Hypothalamus (tissue), 51 donors: ENCODE data around the gene COX7A2.

ENCODE experiments used
- DNase-seq, 51 donors: peaks; one replicate each; lab custom pipeline; 2025; lab: John Stamatoyannopoulos, UW

Gene COX7A2

GRCh38 chr6:75268988-75269354 lies 25.4 kb upstream of the COX7A2 start:
- no peak for DNase-seq

GRCh38 chr6:75268121-75268987 lies 24.8 kb upstream of the COX7A2 start:
- no peak for DNase-seq

- no peak for DNase-seq
Observed at GRCh38 chr6:75267461-75267860, 23.9 kb upstream of the COX7A2 start.

GRCh38 chr6:75266716-75267291 lies 23.2 kb upstream of the COX7A2 start:
- DNase-seq, result peak in 1 of 51 donors; percentile 26

- DNase-seq, result no peak
Observed at GRCh38 chr6:75263401-75263750, 19.8 kb upstream of the COX7A2 start.

GRCh38 chr6:75262716-75263400 lies 19.3 kb upstream of the COX7A2 start:
- no peak for DNase-seq

GRCh38 chr6:75261299-75261698 lies 17.7 kb upstream of the COX7A2 start:
- no peak for DNase-seq

- DNase-seq, result no peak
Observed at GRCh38 chr6:75257343-75258087, 13.9 kb upstream of the COX7A2 start.

- DNase-seq, result no peak
Observed at GRCh38 chr6:75250552-75250951, 7.0 kb upstream of the COX7A2 start.

GRCh38 chr6:75249837-75250236 lies 6.2 kb upstream of the COX7A2 start:
- DNase-seq, result no peak

- DNase-seq, result no peak
Observed at GRCh38 chr6:75246386-75246785, 2.8 kb upstream of the COX7A2 start.

- DNase-seq, result peak in 10 of 51 donors; percentile 3 to 43 (median 34)
Observed at GRCh38 chr6:75244063-75244584, 523 bp upstream of the COX7A2 start.

- DNase-seq, result no peak
Observed at GRCh38 chr6:75236630-75237029, 7.0 kb downstream of the COX7A2 start.

GRCh38 chr6:75235271-75235670 lies 8.3 kb downstream of the COX7A2 start:
- no peak for DNase-seq

- DNase-seq, result peak in 20 of 51 donors; percentile 1 to 39 (median 18)
Observed at GRCh38 chr6:75234126-75234865, 9.3 kb downstream of the COX7A2 start.

GRCh38 chr6:75233092-75233615 lies 10.4 kb downstream of the COX7A2 start:
- DNase-seq, result no peak

GRCh38 chr6:75230484-75231325 lies 12.9 kb downstream of the COX7A2 start:
- peak in 5 of 51 donors; percentile 7 to 64 (median 15) for DNase-seq

GRCh38 chr6:75224303-75224926 lies 19.2 kb downstream of the COX7A2 start:
- no peak for DNase-seq
